ENCODE results near the gene GAP43. TPM values are rescaled to one million over a fixed set of nuclear protein-coding genes. Genes with fewer than 3 reads are reported as not detected.
A peak's percentile ranks its signal among the peaks of the same experiment; 100 is the strongest.

Gene GAP43
- total RNA-seq, 1 donor from 2014 or later = 42.9 TPM

DNA sequence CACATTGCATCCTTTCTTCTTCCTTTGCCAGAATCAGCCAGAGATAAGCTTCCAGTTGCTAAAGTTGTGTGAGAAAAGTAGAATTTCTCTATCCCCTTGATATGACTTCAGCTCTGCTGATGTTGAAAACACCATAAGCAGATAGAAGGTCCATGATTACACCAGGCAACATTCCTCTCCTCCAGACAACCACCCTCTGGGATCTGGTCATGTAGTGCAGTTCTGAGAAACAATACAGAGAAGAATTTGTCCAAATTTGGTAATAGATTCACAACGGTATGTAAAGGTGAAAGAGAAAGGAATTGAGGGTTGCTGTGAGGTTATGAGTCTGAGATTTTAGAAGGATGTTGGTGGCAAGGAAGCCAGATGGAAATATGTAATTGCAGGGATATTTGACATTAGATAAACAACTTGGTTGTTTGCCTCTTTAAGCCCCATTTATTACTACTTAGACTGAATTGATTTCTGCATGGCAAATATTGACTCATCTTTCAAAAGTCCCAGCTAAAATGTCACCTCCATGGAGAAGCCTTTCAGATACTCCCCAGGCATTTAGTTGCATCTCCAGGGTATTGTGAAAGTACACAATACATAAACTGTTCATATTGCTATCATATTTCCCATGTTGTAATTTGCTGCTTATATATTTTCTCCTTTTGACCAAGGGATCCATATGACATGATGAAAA is 134.9 kb downstream of the GAP43 start:
- Mint-ChIP-seq H3K27ac (ENCODE audit: unreplicated experiment) (no peak overlapping the region), H3K36me3 (ENCODE audit: low read depth) (peaks cover 6% of the 10 kb centered on the region), H3K9me3 (peaks cover 19% of the 10 kb centered on the region), H3K27me3 (ENCODE audit: low read depth) (peaks cover 2% of the 10 kb centered on the region), H3K4me3 (no peak overlapping the region), H3K4me1 (no peaks in the 10 kb centered on the region)
- TF ChIP-seq, protein P1, sequence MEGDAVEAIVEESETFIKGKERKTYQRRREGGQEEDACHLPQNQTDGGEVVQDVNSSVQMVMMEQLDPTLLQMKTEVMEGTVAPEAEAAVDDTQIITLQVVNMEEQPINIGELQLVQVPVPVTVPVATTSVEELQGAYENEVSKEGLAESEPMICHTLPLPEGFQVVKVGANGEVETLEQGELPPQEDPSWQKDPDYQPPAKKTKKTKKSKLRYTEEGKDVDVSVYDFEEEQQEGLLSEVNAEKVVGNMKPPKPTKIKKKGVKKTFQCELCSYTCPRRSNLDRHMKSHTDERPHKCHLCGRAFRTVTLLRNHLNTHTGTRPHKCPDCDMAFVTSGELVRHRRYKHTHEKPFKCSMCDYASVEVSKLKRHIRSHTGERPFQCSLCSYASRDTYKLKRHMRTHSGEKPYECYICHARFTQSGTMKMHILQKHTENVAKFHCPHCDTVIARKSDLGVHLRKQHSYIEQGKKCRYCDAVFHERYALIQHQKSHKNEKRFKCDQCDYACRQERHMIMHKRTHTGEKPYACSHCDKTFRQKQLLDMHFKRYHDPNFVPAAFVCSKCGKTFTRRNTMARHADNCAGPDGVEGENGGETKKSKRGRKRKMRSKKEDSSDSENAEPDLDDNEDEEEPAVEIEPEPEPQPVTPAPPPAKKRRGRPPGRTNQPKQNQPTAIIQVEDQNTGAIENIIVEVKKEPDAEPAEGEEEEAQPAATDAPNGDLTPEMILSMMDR (conservative IDR thresholded peaks at IDR 0.05) = no peak
- no peak for DNase-seq (ENCODE audit: low read depth, low spot score)

DNA sequence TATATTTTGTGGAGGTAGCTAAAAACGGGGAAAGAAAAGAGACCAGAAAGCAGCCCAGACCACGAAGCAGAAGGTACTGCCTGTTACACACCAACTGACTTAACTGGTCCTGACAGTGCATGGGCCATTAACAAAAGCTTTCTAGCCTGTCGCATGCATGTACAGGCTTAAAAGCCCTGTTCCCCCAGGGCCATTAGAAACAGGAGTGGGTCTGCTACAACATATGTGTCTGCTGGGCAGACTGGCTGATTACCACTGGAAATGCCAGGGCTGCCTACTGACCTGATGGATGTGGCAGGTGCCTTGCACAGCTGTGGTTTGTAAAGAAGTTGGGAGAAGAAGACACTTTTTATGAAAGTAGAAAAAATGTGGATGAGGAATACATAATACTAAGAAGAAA is 137.4 kb downstream of the GAP43 start:
- no peaks in the 10 kb centered on the region for H3K4me1 Mint-ChIP-seq
- no peak for DNase-seq (ENCODE audit: low read depth, low spot score)
- no peaks in the 10 kb centered on the region for H3K36me3 Mint-ChIP-seq (ENCODE audit: low read depth)
- no peaks in the 10 kb centered on the region for H3K27me3 Mint-ChIP-seq (ENCODE audit: low read depth)
- TF ChIP-seq, protein P1 (conservative IDR thresholded peaks at IDR 0.05) = no peak
- no peak overlapping the region for H3K27ac Mint-ChIP-seq (ENCODE audit: unreplicated experiment)
- H3K9me3 Mint-ChIP-seq = peaks cover 5% of the 10 kb centered on the region
- H3K4me3 Mint-ChIP-seq = no peak overlapping the region

DNA sequence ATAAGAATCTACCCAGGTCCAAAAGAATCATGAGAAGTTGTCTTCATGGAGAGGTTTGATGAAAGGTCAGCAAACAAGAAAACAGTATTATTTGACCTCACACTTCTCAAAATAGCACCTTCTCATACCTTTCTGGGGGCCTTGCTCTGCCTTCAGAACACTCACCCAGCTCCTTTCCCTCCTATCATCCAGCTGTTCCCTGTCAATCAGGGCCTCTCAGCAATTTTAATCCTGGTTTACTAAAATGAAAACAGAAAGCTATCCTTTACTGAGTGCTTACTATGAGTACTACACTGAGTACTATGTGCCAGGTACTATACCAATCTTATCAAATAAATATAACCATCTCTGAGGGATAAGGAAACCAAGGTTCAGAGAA is 138.6 kb downstream of the GAP43 start:
- Mint-ChIP-seq H3K27me3 (ENCODE audit: low read depth) (no peaks in the 10 kb centered on the region), H3K4me1 (peaks cover 11% of the 10 kb centered on the region), H3K36me3 (ENCODE audit: low read depth) (no peaks in the 10 kb centered on the region), H3K4me3 (no peak overlapping the region), H3K9me3 (peaks cover 3% of the 10 kb centered on the region), H3K27ac (ENCODE audit: unreplicated experiment) (no peak overlapping the region)
- no peak for DNase-seq (ENCODE audit: low read depth, low spot score)
- TF ChIP-seq, protein P1 (conservative IDR thresholded peaks at IDR 0.05) = no peak

DNA sequence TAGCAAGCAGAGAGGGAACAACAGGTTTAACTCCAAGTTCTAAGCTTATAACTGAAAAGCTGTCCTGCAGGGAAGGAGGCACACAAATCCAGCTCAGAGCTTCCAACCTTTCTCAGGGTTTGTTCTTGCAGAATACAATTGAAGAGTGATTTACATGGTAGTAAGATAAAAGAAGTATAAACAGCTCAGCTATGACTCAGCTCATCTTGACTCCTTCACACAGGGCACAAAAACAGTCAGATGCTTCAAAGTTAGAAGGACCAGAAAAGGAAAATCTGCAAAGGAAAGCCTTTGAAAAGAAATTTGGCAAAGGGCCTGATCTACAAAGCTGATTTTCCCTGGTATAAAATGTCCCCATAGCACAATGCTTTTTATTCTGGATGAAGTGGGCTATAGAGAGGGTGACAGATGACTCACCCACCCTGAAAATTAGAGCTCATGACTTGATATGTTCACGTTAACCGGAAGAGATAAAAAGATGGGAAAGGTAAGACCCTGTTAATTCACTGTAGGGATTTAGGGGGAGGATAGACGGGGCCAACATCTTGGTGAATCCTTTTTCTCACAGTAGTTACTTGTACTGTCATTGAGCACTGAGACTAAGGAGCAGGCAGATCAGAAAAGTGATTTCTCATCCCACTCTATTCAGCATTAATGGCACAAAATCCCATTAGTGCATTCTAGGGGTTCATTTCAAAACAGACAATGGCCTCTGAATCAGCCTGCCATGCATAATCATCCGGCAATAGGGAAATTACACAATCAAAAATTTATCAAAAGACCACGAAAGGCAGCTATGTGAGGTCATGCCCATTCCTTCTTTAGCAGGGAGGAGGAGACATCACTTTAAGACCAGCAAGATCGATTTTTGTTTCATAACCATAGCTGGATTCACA is 143.5 kb downstream of the GAP43 start:
- no peaks in the 10 kb centered on the region for H3K9me3 Mint-ChIP-seq
- H3K27me3 Mint-ChIP-seq (ENCODE audit: low read depth) = no peaks in the 10 kb centered on the region
- TF ChIP-seq, protein P1 (conservative IDR thresholded peaks at IDR 0.05) = no peak
- DNase-seq (ENCODE audit: low read depth, low spot score) = no peak
- no peak overlapping the region for H3K4me3 Mint-ChIP-seq
- H3K36me3 Mint-ChIP-seq (ENCODE audit: low read depth) = no peaks in the 10 kb centered on the region
- H3K4me1 Mint-ChIP-seq = peaks cover 15% of the 10 kb centered on the region
- peak overlapping the region; percentile 31 for H3K27ac Mint-ChIP-seq (ENCODE audit: unreplicated experiment)

DNA sequence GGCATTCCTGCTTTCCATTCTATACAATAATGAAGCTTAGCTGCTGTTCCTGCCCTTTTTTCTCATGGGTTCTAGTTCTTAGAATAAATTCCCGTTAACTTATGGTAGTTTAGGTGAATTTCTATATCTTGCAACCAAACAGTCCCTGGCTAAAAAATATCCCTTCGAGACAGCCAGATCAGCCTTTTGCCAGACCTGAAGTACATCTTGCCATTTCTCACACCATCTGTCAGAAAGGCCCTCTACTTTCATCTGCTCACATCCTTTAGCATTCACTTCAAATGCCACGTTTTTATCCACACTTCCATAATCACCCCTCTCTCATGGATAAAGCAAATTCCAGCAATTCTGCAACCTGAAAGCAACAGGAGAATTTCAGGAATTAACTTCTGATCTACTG is 145.4 kb downstream of the GAP43 start:
- Mint-ChIP-seq H3K27me3 (ENCODE audit: low read depth) (no peaks in the 10 kb centered on the region), H3K4me1 (peaks cover 15% of the 10 kb centered on the region), H3K4me3 (no peak overlapping the region), H3K27ac (ENCODE audit: unreplicated experiment) (no peak overlapping the region), H3K36me3 (ENCODE audit: low read depth) (no peaks in the 10 kb centered on the region), H3K9me3 (no peaks in the 10 kb centered on the region)
- no peak for DNase-seq (ENCODE audit: low read depth, low spot score)
- TF ChIP-seq, protein P1 (conservative IDR thresholded peaks at IDR 0.05) = no peak

Measured in neural crest cell (in vitro differentiated cells).